Measurements from ENCODE around the gene NDST3.

GRCh38 chr4:118225511-118225910 lies 191.2 kb downstream of the NDST3 start:
- TF ChIP-seq EP300 (IDR thresholded peaks at IDR 0.05), result no peak
- no peak for TF ChIP-seq POLR2A (IDR thresholded peaks at IDR 0.05; ENCODE audit: low read length)
- no peak for TF ChIP-seq RAD21 (conservative IDR thresholded peaks at IDR 0.05 in 1 of 2, IDR thresholded peaks at IDR 0.05 in 1 of 2)
- TF ChIP-seq, protein P1, sequence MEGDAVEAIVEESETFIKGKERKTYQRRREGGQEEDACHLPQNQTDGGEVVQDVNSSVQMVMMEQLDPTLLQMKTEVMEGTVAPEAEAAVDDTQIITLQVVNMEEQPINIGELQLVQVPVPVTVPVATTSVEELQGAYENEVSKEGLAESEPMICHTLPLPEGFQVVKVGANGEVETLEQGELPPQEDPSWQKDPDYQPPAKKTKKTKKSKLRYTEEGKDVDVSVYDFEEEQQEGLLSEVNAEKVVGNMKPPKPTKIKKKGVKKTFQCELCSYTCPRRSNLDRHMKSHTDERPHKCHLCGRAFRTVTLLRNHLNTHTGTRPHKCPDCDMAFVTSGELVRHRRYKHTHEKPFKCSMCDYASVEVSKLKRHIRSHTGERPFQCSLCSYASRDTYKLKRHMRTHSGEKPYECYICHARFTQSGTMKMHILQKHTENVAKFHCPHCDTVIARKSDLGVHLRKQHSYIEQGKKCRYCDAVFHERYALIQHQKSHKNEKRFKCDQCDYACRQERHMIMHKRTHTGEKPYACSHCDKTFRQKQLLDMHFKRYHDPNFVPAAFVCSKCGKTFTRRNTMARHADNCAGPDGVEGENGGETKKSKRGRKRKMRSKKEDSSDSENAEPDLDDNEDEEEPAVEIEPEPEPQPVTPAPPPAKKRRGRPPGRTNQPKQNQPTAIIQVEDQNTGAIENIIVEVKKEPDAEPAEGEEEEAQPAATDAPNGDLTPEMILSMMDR (IDR thresholded peaks at IDR 0.05), result no peak
- no peak for TF ChIP-seq BHLHE40 (IDR thresholded peaks at IDR 0.05; ENCODE audit: low read depth, low read length)
- TF ChIP-seq FOSL2 (IDR thresholded peaks at IDR 0.05), result no peak
- TF ChIP-seq FOSL2 (CRISPR knock-in tag; IDR thresholded peaks at IDR 0.05), result no peak
- TF ChIP-seq RNF2 (IDR thresholded peaks at IDR 0.05; ENCODE audit: borderline replicate concordance, low read depth), result no peak
- TF ChIP-seq MYC (IDR thresholded peaks at IDR 0.05; ENCODE audit: borderline replicate concordance, low read length), result no peak
- no peak for TF ChIP-seq HMGXB4 (CRISPR knock-in tag; IDR thresholded peaks at IDR 0.05; ENCODE audit: borderline replicate concordance)
- no peak for TF ChIP-seq HDAC2 (IDR thresholded peaks at IDR 0.05)
- TF ChIP-seq NFE2L2 (conservative IDR thresholded peaks at IDR 0.05; ENCODE audit: low read length), result no peak

Measured in A549 (cell line).